HG03558 (cell line): ENCODE data around the gene ADAMTS2.
"Not testable (repeated sequence)": the region's sequence is repeated elsewhere in the genome, so short reads cannot be mapped to it uniquely, and the experiment has no call there.

ENCODE experiments used
- ATAC-seq: cut with Tn5 transposase; IDR thresholded peaks from one replicate; pipeline ENCODE4 v1.9.1; 2021; ENCODE audit warnings: moderate number of reproducible peaks; ENCODE audit not compliant: unreplicated experiment; ENCODE audit errors: extremely low read depth

The ADAMTS2 gene

GRCh38 chr5:179110528-179110927 lies 234.7 kb downstream of the ADAMTS2 start:
- no peak for ATAC-seq

- not testable (repeated sequence) for ATAC-seq
These were observed 244.0 kb downstream of the ADAMTS2 start for GRCh38 chr5:179101282-179101681.

- no peak for ATAC-seq
These were observed 255.8 kb downstream of the ADAMTS2 start for GRCh38 chr5:179089502-179089901.

- no peak for ATAC-seq
These were observed 264.5 kb downstream of the ADAMTS2 start for GRCh38 chr5:179080724-179081123.

GRCh38 chr5:179079165-179079987 lies 265.9 kb downstream of the ADAMTS2 start:
- ATAC-seq = no peak

GRCh38 chr5:179065703-179066102 lies 279.6 kb downstream of the ADAMTS2 start:
- ATAC-seq = no peak

- no peak for ATAC-seq
These were observed 284.2 kb downstream of the ADAMTS2 start for GRCh38 chr5:179061025-179061424.
